ENCODE results near the gene UGCG. TPM values are rescaled to one million over a fixed set of nuclear protein-coding genes. Genes with fewer than 3 reads are reported as not detected.
"Not testable (repeated sequence)": the region's sequence is repeated elsewhere in the genome, so short reads cannot be mapped to it uniquely, and the experiment has no call there.

The UGCG gene
- total RNA-seq, 1 experiment from 2014 or later, result 46.0 TPM

DNA sequence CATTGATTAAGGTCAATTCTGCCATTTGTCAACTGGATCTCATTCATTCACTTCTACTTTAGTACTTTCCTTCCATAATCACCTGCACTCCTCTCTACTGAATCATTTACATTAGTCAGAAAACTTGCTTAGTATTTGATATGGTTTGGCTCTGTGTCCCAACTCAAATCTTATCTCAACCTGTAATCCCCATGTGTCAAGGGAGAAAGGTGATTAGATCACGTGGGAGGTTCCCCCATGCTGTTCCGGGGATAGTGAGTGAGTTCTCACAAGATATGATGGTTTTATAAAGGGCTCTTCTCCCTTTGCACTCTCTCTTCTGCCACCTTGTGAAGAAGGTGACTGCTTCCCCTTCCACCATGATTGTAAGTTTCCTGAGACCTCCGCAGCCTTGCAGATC lies 23.7 kb upstream of the UGCG start:
- no peak for DNase-seq (ENCODE audit: low read depth, low spot score)
- ChIA-PET CTCF (no interaction called here), POLR2A (interaction anchor here (0.6 kb wide), 1 partner anchor 180 kb away, joined by 3 read pairs; no protein-coding TSS in a partner anchor)
- no peak for ATAC-seq
- no peak for TF ChIP-seq TCF7L2 (IDR thresholded peaks at IDR 0.05; ENCODE audit: low read depth, low read length)
- no peak for TF ChIP-seq POLR2AphosphoS5 (IDR thresholded peaks at IDR 0.05; ENCODE audit: low read depth, low read length)
- H3K9me3 ChIP-seq (ENCODE audit: control insufficient read depth, insufficient read depth, low read depth, low read length), result no peaks in the 10 kb centered on the region
- in situ Hi-C loops (cut with HindIII; ENCODE audit: low pct_unique_long_range_greater_than_20kb, low sequenced_read_pairs), result no loop called here
- no peak overlapping the region for H3K27ac ChIP-seq (ENCODE audit: low read length)
- H3K4me1 ChIP-seq (ENCODE audit: control insufficient read depth, insufficient read depth, low read length), result no peaks in the 10 kb centered on the region
- no peaks in the 10 kb centered on the region for H3K36me3 ChIP-seq (ENCODE audit: control insufficient read depth, insufficient read depth, low read length)
- no TSS peak for BruUV-seq (replicated peaks)
- intact Hi-C loops (cut with micrococcal nuclease; ENCODE audit: unreplicated experiment), result loop anchor here (1.0 kb wide), 1 partner anchor 15 kb away; no protein-coding TSS in a partner anchor
- H3K27me3 ChIP-seq (ENCODE audit: control insufficient read depth, insufficient read depth, low read length), result no peaks in the 10 kb centered on the region
- no peak overlapping the region for H3K4me3 ChIP-seq (ENCODE audit: low read depth in 2 of 2, low read length in 2 of 2)

- Histone ChIP-seq H3K4me3 (ENCODE audit: low read depth in 2 of 2, low read length in 2 of 2) (no peak overlapping the region), H3K4me1 (ENCODE audit: control insufficient read depth, insufficient read depth, low read length) (no peaks in the 10 kb centered on the region), H3K36me3 (ENCODE audit: control insufficient read depth, insufficient read depth, low read length) (no peaks in the 10 kb centered on the region), H3K27me3 (ENCODE audit: control insufficient read depth, insufficient read depth, low read length) (no peaks in the 10 kb centered on the region), H3K27ac (ENCODE audit: low read length) (no peak overlapping the region), H3K9me3 (ENCODE audit: control insufficient read depth, insufficient read depth, low read depth, low read length) (no peaks in the 10 kb centered on the region)
- TF ChIP-seq POLR2AphosphoS5 (IDR thresholded peaks at IDR 0.05; ENCODE audit: low read depth, low read length), result no peak
- TF ChIP-seq, protein P1, sequence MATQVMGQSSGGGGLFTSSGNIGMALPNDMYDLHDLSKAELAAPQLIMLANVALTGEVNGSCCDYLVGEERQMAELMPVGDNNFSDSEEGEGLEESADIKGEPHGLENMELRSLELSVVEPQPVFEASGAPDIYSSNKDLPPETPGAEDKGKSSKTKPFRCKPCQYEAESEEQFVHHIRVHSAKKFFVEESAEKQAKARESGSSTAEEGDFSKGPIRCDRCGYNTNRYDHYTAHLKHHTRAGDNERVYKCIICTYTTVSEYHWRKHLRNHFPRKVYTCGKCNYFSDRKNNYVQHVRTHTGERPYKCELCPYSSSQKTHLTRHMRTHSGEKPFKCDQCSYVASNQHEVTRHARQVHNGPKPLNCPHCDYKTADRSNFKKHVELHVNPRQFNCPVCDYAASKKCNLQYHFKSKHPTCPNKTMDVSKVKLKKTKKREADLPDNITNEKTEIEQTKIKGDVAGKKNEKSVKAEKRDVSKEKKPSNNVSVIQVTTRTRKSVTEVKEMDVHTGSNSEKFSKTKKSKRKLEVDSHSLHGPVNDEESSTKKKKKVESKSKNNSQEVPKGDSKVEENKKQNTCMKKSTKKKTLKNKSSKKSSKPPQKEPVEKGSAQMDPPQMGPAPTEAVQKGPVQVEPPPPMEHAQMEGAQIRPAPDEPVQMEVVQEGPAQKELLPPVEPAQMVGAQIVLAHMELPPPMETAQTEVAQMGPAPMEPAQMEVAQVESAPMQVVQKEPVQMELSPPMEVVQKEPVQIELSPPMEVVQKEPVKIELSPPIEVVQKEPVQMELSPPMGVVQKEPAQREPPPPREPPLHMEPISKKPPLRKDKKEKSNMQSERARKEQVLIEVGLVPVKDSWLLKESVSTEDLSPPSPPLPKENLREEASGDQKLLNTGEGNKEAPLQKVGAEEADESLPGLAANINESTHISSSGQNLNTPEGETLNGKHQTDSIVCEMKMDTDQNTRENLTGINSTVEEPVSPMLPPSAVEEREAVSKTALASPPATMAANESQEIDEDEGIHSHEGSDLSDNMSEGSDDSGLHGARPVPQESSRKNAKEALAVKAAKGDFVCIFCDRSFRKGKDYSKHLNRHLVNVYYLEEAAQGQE (IDR thresholded peaks at IDR 0.05; ENCODE audit: insufficient read depth in 1 of 2, low read depth in 2 of 2, low read length in 1 of 2), result no peak
- no peak for TF ChIP-seq SIN3A (IDR thresholded peaks at IDR 0.05; ENCODE audit: borderline replicate concordance, insufficient read depth, low read depth, low read length)
- no peak for TF ChIP-seq TCF7L2 (IDR thresholded peaks at IDR 0.05; ENCODE audit: low read depth, low read length)
- no peak for TF ChIP-seq CTCF (IDR thresholded peaks at IDR 0.05)
- in situ Hi-C loops (cut with HindIII; ENCODE audit: low pct_unique_long_range_greater_than_20kb, low sequenced_read_pairs) (no loop called here), intact Hi-C loops (cut with micrococcal nuclease; ENCODE audit: unreplicated experiment) (loop anchor here (1.0 kb wide), 1 partner anchor 14 kb away; no protein-coding TSS in a partner anchor)
- ATAC-seq (no peak), DNase-seq (ENCODE audit: low read depth, low spot score) (no peak)
- POLR2A ChIA-PET, result no interaction called here
- BruUV-seq (replicated peaks), result no TSS peak
- CTCF ChIA-PET, result no interaction called here
These were observed 22.7 kb upstream of the UGCG start for GRCh38 chr9:111873901-111874300.

GRCh38 chr9:111874500-111874899 lies 22.1 kb upstream of the UGCG start:
- Histone ChIP-seq H3K9me3 (ENCODE audit: control insufficient read depth, insufficient read depth, low read depth, low read length) (no peaks in the 10 kb centered on the region), H3K27me3 (ENCODE audit: control insufficient read depth, insufficient read depth, low read length) (no peaks in the 10 kb centered on the region), H3K27ac (ENCODE audit: low read length) (no peak overlapping the region), H3K4me1 (ENCODE audit: control insufficient read depth, insufficient read depth, low read length) (no peaks in the 10 kb centered on the region), H3K36me3 (ENCODE audit: control insufficient read depth, insufficient read depth, low read length) (no peaks in the 10 kb centered on the region), H3K4me3 (ENCODE audit: low read depth in 2 of 2, low read length in 2 of 2) (no peak overlapping the region)
- in situ Hi-C loops (cut with HindIII; ENCODE audit: low pct_unique_long_range_greater_than_20kb, low sequenced_read_pairs), result no loop called here
- no TSS peak for BruUV-seq (replicated peaks)
- ATAC-seq (no peak), DNase-seq (ENCODE audit: low read depth, low spot score) (no peak)
- ChIA-PET POLR2A (no interaction called here), CTCF (no interaction called here)
- no peak for TF ChIP-seq POLR2AphosphoS5 (IDR thresholded peaks at IDR 0.05; ENCODE audit: low read depth, low read length)
- intact Hi-C loops (cut with micrococcal nuclease; ENCODE audit: unreplicated experiment), result no loop called here

DNA sequence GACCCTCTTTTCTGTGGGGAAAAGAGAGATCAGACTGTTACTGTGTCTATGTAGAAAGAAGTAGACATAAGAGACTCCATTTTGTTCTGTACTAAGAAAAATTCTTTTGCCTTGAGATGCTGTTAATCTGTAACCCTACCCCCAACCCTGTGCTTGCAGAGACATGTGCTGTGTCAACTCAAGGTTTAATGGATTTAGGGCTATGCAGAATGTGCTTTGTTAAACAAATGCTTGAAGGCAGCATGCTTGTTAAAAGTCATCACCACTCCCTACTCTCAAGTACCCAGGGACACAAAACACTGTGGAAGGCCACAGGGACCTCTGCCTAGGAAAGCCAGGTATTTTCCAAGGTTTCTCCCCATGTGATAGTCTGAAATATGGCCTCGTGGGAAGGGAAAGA lies 21.3 kb upstream of the UGCG start:
- H3K27ac ChIP-seq (ENCODE audit: low read length); BruUV-seq (replicated peaks); in situ Hi-C loops (cut with HindIII; ENCODE audit: low pct_unique_long_range_greater_than_20kb, low sequenced_read_pairs); POLR2A ChIA-PET; intact Hi-C loops (cut with micrococcal nuclease; ENCODE audit: unreplicated experiment); H3K4me3 ChIP-seq (ENCODE audit: low read depth in 2 of 2, low read length in 2 of 2); DNase-seq (ENCODE audit: low read depth, low spot score); H3K4me1 ChIP-seq (ENCODE audit: control insufficient read depth, insufficient read depth, low read length); H3K9me3 ChIP-seq (ENCODE audit: control insufficient read depth, insufficient read depth, low read depth, low read length); CTCF ChIA-PET; H3K27me3 ChIP-seq (ENCODE audit: control insufficient read depth, insufficient read depth, low read length); ATAC-seq; H3K36me3 ChIP-seq (ENCODE audit: control insufficient read depth, insufficient read depth, low read length): not testable (repeated sequence)

- H3K27ac ChIP-seq (ENCODE audit: low read length); BruUV-seq (replicated peaks); POLR2A ChIA-PET; intact Hi-C loops (cut with micrococcal nuclease; ENCODE audit: unreplicated experiment); CTCF ChIA-PET; in situ Hi-C loops (cut with HindIII; ENCODE audit: low pct_unique_long_range_greater_than_20kb, low sequenced_read_pairs); H3K36me3 ChIP-seq (ENCODE audit: control insufficient read depth, insufficient read depth, low read length); H3K9me3 ChIP-seq (ENCODE audit: control insufficient read depth, insufficient read depth, low read depth, low read length); H3K27me3 ChIP-seq (ENCODE audit: control insufficient read depth, insufficient read depth, low read length); H3K4me3 ChIP-seq (ENCODE audit: low read depth in 2 of 2, low read length in 2 of 2); DNase-seq (ENCODE audit: low read depth, low spot score); ATAC-seq; H3K4me1 ChIP-seq (ENCODE audit: control insufficient read depth, insufficient read depth, low read length): not testable (repeated sequence)
These were observed 20.9 kb upstream of the UGCG start for GRCh38 chr9:111875691-111876090.
